ENCODE data around the gene NOSTRIN.

The NOSTRIN gene

DNA sequence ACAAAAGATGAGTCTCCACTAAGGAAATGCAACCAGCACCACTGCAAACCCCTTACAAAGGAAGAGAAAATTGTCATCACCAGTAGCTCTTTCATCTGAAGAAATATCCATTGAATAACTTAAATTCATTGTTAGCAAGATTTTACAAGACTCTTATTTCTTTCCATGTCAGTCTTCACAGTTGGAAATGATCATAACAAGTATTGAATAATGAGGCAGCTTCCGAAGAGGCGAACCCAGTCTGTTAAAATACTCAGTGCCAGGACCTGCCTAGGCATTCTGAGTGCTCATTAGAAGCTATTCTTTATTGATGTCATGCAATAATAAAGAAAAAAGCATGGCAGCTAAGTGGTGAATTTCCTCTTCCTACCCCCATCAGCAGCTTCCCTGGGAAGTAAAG, 33.5 kb downstream of the NOSTRIN start:
- POLR2A ChIA-PET: no interaction called here
- no peak for DNase-seq (ENCODE audit: low read depth, low spot score)
- no peak overlapping the region for H3K4me3 ChIP-seq (ENCODE audit: low read depth, low read length)
- CTCF ChIA-PET: no interaction called here
- TF ChIP-seq, protein P1, sequence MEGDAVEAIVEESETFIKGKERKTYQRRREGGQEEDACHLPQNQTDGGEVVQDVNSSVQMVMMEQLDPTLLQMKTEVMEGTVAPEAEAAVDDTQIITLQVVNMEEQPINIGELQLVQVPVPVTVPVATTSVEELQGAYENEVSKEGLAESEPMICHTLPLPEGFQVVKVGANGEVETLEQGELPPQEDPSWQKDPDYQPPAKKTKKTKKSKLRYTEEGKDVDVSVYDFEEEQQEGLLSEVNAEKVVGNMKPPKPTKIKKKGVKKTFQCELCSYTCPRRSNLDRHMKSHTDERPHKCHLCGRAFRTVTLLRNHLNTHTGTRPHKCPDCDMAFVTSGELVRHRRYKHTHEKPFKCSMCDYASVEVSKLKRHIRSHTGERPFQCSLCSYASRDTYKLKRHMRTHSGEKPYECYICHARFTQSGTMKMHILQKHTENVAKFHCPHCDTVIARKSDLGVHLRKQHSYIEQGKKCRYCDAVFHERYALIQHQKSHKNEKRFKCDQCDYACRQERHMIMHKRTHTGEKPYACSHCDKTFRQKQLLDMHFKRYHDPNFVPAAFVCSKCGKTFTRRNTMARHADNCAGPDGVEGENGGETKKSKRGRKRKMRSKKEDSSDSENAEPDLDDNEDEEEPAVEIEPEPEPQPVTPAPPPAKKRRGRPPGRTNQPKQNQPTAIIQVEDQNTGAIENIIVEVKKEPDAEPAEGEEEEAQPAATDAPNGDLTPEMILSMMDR (IDR thresholded peaks at IDR 0.05; ENCODE audit: insufficient read depth, low read length, missing control alignments): no peak

DNA sequence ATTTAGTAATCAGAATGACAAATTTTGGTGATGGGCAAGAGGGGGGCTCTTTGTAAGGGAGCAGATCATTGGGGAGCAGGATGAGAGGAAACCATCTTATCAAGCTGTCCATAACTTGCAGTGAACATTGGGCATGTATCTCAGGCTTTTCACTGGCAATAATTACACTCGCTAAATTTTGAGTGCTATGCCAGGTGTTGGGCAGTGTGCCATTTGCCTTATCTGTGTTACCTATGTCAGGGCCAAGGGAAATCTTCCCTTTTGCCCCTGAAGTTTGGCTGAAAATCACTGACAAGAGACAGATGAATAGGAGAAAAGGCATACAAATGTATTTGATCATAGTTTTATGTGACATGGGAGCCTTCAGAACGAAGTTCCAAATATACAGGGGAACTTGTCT, 39.0 kb downstream of the NOSTRIN start:
- no peak for DNase-seq (ENCODE audit: low read depth, low spot score)
- TF ChIP-seq, protein P1 (IDR thresholded peaks at IDR 0.05; ENCODE audit: insufficient read depth, low read length, missing control alignments): no peak
- ChIA-PET CTCF (no interaction called here), POLR2A (no interaction called here)
- no peak overlapping the region for H3K4me3 ChIP-seq (ENCODE audit: low read depth, low read length)

GRCh38 chr2:168843253-168843652, 40.8 kb downstream of the NOSTRIN start:
- DNase-seq (ENCODE audit: low read depth, low spot score): no peak
- ChIA-PET CTCF (interaction anchor here (1.1 kb wide), 1 partner anchor 27 kb away, joined by 3 read pairs; no protein-coding TSS in a partner anchor), POLR2A (no interaction called here)
- TF ChIP-seq, protein P1 (IDR thresholded peaks at IDR 0.05; ENCODE audit: insufficient read depth, low read length, missing control alignments): no peak
- no peak overlapping the region for H3K4me3 ChIP-seq (ENCODE audit: low read depth, low read length)

DNA sequence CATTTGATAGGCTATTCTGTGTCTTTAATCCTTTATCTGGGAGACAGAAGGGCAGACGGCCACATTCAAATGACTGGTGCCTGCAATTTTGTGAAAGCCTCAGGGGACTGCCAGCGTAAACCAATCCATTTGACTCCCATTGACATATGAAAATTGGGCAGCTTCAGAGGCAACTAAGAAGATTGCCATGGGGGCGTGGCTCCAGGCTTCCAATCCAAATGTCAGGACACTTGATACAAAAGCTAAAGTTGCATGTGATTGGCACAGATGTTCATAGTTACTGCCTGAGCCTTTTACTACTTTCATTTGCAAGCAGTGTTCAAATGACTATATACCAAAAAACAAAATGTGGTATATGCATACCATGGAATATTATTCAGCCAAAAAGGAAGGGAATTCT, 45.8 kb downstream of the NOSTRIN start:
- H3K4me3 ChIP-seq (ENCODE audit: low read depth, low read length): no peak overlapping the region
- no peak for DNase-seq (ENCODE audit: low read depth, low spot score)
- CTCF ChIA-PET: no interaction called here
- TF ChIP-seq, protein P1 (IDR thresholded peaks at IDR 0.05; ENCODE audit: insufficient read depth, low read length, missing control alignments): no peak
- POLR2A ChIA-PET: no interaction called here

DNA sequence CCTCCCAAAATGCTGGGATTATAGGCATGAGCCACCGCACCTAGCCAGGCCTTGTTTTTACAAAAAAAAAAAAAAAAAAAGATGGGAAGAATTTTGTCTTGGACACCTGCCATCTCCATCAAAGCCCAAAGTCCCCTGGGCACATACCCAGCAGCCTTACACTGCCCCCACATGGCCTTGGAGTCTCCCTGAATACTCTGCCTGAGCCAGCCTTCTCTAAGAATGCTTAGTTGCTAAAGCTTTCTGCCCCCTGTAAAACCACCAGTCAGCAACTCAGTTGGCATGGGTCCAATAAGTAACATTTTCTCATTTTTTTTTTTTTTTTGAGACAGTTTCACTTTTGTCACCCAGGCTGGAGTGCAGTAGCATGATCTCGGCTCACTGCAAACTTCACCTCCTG, 47.2 kb downstream of the NOSTRIN start:
- POLR2A ChIA-PET: no interaction called here
- no peak for DNase-seq (ENCODE audit: low read depth, low spot score)
- no peak overlapping the region for H3K4me3 ChIP-seq (ENCODE audit: low read depth, low read length)
- TF ChIP-seq, protein P1 (IDR thresholded peaks at IDR 0.05; ENCODE audit: insufficient read depth, low read length, missing control alignments): no peak
- CTCF ChIA-PET: no interaction called here

- no peak overlapping the region for H3K4me3 ChIP-seq (ENCODE audit: low read depth, low read length)
- POLR2A ChIA-PET: no interaction called here
- TF ChIP-seq, protein P1 (IDR thresholded peaks at IDR 0.05; ENCODE audit: insufficient read depth, low read length, missing control alignments): no peak
- no peak for DNase-seq (ENCODE audit: low read depth, low spot score)
- CTCF ChIA-PET: no interaction called here
Observed at GRCh38 chr2:168850846-168851245, 48.4 kb downstream of the NOSTRIN start.
